ENCODE results near the gene IQCE.

DNA sequence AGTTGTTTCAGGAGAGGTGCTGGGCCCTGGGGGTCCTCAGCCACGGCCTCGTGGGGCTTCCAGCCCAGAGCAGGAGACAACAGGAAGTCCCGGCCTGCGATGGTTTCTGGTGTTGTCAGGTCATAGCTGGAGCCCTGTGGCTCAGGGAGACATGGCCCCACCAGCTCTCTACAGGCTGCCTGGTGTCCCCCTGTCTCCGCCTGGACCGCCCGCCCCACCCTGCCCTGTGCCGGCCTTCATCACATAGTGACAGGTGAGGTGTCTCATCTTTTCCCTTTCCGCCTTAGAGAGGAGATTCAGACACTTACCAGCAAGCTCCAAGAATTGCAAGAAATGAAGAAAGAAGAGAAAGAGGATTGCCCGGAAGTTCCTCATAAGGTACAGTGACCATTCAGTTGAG, 35.8 kb downstream of the IQCE start:
- TF ChIP-seq, protein P1, sequence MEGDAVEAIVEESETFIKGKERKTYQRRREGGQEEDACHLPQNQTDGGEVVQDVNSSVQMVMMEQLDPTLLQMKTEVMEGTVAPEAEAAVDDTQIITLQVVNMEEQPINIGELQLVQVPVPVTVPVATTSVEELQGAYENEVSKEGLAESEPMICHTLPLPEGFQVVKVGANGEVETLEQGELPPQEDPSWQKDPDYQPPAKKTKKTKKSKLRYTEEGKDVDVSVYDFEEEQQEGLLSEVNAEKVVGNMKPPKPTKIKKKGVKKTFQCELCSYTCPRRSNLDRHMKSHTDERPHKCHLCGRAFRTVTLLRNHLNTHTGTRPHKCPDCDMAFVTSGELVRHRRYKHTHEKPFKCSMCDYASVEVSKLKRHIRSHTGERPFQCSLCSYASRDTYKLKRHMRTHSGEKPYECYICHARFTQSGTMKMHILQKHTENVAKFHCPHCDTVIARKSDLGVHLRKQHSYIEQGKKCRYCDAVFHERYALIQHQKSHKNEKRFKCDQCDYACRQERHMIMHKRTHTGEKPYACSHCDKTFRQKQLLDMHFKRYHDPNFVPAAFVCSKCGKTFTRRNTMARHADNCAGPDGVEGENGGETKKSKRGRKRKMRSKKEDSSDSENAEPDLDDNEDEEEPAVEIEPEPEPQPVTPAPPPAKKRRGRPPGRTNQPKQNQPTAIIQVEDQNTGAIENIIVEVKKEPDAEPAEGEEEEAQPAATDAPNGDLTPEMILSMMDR (IDR thresholded peaks at IDR 0.05; ENCODE audit: low read depth, low read length, poor library complexity, severe bottlenecking), result no peak
- TF ChIP-seq EZH2phosphoT487 (IDR thresholded peaks at IDR 0.05; ENCODE audit: borderline replicate concordance, low read length), result no peak

All from DOHH2 (cell line).